22Rv1 (cell line): ENCODE measurements around the gene PSMC3.

ENCODE experiments used
- H3K27ac ChIP-seq: fragments of 450-650 bp; 2 replicates; pipeline ENCODE4 v1.5.1; 2017
- CTCF ChIP-seq: fragments of 450-650 bp; IDR thresholded peaks from 2 replicates; pipeline ENCODE4 v1.5.1; 2017; ENCODE audit warnings: mild to moderate bottlenecking
- ZFX ChIP-seq: fragments of 450-650 bp; IDR thresholded peaks from 2 replicates; pipeline ENCODE4 v1.6.1; 2017; ENCODE audit warnings: antibody characterized with exemption, borderline replicate concordance

The PSMC3 gene

GRCh38 chr11:47378010-47378835 lies 48.0 kb downstream of the PSMC3 start, which contains the start of gene SPI1:
Gene SPI1 (minus strand): TSS chr11:47378547. CDS start chr11:47378353, 194 bp downstream.
- TF ChIP-seq ZFX (no peak), CTCF (no peak)
- no peak within 1 kb of the TSS for H3K27ac ChIP-seq

GRCh38 chr11:47377571-47378009 lies 48.6 kb downstream of the PSMC3 start:
- TF ChIP-seq ZFX (no peak), CTCF (no peak)
- no peak overlapping the region for H3K27ac ChIP-seq

- H3K27ac ChIP-seq = no peak overlapping the region
Measured at GRCh38 chr11:47376525-47377371, 49.5 kb downstream of the PSMC3 start.

GRCh38 chr11:47376107-47376524 lies 50.1 kb downstream of the PSMC3 start:
- no peak overlapping the region for H3K27ac ChIP-seq
- TF ChIP-seq ZFX (no peak), CTCF (no peak)

More at GRCh38 chr11:47376525-47377371, 49.5 kb downstream of the PSMC3 start:
- TF ChIP-seq CTCF = no peak
- no peak for TF ChIP-seq ZFX

GRCh38 chr11:47375546-47376085 lies 50.6 kb downstream of the PSMC3 start:
- TF ChIP-seq CTCF (no peak), ZFX (no peak)
- no peak overlapping the region for H3K27ac ChIP-seq

- no peak overlapping the region for H3K27ac ChIP-seq
- TF ChIP-seq CTCF = no peak
- TF ChIP-seq ZFX = no peak
Measured at GRCh38 chr11:47375020-47375419, 51.2 kb downstream of the PSMC3 start.
